IPS-18c (cell line): Measurements from ENCODE around the gene FMO2.
"Not testable (repeated sequence)": the region's sequence is repeated elsewhere in the genome, so short reads cannot be mapped to it uniquely, and the experiment has no call there.

ENCODE experiments used
- H3K4me3 ChIP-seq: 2 replicates; pipeline ENCODE4 v1.7.0; 2013; ENCODE audit warnings: low read depth, mild to moderate bottlenecking, low read length, moderate library complexity; ENCODE audit not compliant: insufficient read depth
- H3K9me3 ChIP-seq: one replicate; pipeline ENCODE4 v1.6.1; 2013; ENCODE audit warnings: mild to moderate bottlenecking, low read length, moderate library complexity; ENCODE audit not compliant: control insufficient read depth, insufficient read depth

The FMO2 gene

GRCh38 chr1:171210355-171210754 is 25.3 kb downstream of the FMO2 start:
- no peaks in the 10 kb centered on the region for H3K9me3 ChIP-seq
- no peak overlapping the region for H3K4me3 ChIP-seq

DNA sequence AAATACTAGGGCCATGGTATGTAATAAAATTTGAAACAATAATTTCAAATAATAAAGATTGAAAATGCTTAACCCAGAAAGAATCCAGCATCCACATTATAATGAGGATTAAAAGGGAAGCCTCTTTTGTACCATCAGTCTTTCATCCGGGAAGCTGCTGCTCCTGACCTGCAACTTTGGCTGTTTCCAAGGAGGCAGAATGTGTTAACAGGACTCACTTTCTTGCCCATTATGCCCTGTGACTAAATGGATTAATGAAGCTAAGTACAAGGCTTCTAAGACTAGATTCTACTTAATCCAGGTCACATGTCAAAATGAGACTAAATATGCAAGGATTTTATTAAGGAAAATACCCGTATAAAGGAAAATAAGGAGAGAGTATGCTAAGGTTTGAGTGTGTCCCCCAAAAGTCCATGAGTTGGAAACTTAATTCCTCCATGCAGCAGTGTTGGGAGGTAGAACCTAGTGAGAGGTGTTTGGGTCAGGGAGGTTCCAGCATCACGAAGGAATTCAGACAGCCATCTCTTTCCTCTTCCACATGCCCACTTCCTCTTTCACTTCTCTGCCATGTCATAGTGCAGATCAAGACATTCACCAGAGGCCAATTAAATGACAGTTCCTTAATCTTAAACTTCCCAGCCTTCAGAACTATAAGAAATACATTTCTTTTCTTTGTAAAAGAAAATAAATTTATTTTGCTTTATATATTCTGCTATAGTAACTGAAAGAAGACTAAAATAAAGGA is 27.7 kb downstream of the FMO2 start:
- no peak overlapping the region for H3K4me3 ChIP-seq
- no peaks in the 10 kb centered on the region for H3K9me3 ChIP-seq

DNA sequence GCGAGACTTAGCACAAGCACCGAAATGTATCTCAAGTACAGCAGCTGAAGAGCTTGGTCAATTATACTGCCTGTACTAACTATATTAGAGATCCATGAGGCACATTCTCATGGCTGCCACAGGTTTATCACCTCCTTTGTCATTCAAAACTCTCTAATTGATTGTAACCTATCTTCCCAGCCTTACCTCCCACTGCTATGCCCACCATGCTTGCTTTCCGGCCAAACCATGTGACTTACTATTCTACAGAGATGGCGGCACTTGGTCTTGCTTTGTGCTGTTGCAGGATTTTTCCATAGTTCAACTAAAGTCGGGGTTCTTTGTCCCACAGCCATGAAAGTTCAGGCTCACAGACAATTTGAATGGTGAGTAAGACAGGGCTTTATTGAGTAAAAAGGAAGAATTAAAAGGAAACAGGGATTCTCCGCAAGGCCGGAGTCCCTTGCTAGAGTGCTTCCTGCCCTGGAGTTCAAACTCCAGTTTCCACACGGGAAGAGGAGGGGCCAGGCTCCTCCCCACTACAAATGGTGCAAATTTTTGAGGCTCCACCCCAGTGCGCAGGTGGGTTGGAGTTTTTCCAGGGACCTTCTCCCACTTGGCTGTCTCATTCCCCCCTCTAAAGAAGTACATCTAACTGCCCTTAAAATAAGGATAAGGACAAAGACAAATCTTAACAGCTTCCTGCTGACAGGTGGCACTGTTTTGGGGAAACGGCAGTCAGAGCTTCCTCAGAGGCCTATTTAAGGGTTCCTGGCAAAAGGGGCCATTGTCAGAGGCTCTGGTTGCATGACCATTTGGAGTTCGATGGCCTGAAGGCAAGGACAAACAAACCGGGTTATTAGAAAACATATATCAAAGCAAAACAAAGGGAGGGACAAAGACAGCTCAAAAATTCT is 28.7 kb downstream of the FMO2 start:
- peaks cover 3% of the 10 kb centered on the region for H3K9me3 ChIP-seq
- no peak overlapping the region for H3K4me3 ChIP-seq

GRCh38 chr1:171217658-171218443 is 32.8 kb downstream of the FMO2 start:
- no peak overlapping the region for H3K4me3 ChIP-seq
- peaks cover 3% of the 10 kb centered on the region for H3K9me3 ChIP-seq

GRCh38 chr1:171218661-171219060 is 33.6 kb downstream of the FMO2 start:
- H3K4me3 ChIP-seq: no peak overlapping the region
- H3K9me3 ChIP-seq: peaks cover 3% of the 10 kb centered on the region

DNA sequence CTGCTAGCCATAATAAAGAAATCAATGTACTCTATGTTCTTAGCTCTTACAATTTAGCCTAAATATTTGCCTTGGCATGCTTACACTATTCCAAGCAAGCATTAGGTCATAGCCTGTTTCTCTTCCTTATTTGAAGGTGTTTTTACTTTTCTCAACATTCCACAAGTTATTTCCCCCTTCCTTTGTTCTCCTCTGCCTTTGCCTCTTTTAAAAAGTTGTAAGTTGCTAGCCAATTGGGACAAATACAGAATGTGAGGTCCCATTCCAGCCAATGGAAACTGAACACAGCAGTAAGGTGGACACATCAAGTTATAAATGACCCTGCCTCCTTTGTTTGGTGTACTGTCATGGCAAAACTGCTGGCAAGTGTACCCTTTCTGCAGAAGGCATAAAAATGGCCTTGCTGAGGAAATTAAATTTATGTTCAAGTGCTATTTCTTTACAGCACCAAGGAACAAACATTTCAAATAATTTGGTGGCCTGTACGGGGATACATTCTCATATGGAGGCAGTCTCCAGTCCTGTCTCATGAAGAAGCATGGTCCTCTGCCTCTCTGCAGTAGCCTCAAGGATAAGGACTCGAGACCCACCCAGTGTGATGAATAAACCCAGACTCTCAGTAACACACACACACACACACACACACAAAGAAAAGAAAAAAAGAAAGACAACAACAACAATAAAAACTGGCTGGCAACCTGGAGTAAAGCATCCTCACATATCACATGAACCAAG is 34.4 kb downstream of the FMO2 start:
- H3K9me3 ChIP-seq: peaks cover 3% of the 10 kb centered on the region
- no peak overlapping the region for H3K4me3 ChIP-seq

DNA sequence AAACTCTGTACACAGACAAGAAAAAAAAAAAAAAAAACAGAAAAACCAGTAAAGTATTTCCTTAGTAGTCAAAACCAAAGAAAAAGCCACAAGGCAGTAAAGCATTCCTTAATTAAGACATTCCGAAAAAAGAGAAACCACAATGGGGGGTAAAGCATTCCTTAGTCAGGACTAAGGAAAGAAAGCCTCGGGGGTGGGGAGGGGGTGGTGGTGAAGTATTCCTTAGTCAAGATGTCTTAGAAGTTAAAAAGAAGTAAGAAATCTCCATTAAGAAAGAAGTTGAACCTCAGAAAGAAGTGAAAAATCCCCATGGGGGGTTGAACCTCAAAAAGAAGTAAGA is 35.0 kb downstream of the FMO2 start:
- no peak overlapping the region; the same call in 1 of the 2 replicates for H3K4me3 ChIP-seq

GRCh38 chr1:171220581-171221054 is 35.5 kb downstream of the FMO2 start:
- no peak overlapping the region; the same call in 1 of the 2 replicates for H3K4me3 ChIP-seq
- peaks cover 3% of the 10 kb centered on the region for H3K9me3 ChIP-seq

More for the DNA sequence above, 35.0 kb downstream of the FMO2 start:
- peaks cover 3% of the 10 kb centered on the region for H3K9me3 ChIP-seq

DNA sequence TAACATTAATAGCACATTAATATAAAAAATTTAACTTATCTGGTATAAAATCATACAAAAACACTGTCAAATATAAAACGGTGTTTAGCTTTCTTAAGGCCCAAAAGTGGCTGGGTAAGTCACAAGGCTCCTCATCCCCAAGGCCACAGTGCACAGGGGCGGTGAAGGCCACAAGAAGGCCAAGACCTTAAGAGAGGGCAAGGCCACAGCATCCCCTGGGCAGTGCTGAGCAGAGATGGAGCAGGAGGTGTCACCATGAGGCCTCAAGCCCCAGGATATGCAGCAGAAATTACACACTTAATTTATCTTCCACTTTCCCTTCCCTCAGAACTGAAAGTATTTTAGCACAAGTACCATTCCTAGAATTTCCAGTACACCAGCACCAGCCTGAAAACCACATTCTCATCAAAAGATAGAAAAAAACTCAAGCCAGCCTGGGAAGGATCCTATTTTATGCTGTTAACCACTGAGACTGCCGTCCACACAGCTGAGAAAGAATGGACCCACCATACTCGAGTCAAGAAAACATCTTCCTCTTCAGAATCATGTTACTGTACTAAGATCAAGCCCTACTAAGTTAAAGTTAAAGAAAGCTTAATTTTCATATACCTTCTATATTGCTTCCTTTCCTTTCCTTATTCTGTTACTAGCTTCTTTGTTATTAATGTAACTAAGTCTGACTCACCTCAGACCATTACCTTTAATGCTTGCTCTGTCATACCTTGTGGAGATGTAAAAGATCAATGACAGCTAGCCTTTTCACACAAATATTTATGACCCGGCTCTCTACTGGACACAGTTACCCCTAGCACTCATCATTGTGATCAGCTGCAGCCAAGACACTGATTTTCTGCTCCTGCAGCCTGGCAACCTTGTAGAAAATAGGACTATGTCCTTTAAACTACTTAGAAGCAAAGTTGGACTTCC is 36.8 kb downstream of the FMO2 start:
- no peak overlapping the region for H3K4me3 ChIP-seq
- H3K9me3 ChIP-seq: peaks cover 3% of the 10 kb centered on the region

- H3K9me3 ChIP-seq: peaks cover 3% of the 10 kb centered on the region
- no peak overlapping the region for H3K4me3 ChIP-seq
Measured at GRCh38 chr1:171222936-171223335, 37.8 kb downstream of the FMO2 start.

GRCh38 chr1:171224257-171224656 is 39.2 kb downstream of the FMO2 start:
- H3K4me3 ChIP-seq, H3K9me3 ChIP-seq: not testable (repeated sequence)

DNA sequence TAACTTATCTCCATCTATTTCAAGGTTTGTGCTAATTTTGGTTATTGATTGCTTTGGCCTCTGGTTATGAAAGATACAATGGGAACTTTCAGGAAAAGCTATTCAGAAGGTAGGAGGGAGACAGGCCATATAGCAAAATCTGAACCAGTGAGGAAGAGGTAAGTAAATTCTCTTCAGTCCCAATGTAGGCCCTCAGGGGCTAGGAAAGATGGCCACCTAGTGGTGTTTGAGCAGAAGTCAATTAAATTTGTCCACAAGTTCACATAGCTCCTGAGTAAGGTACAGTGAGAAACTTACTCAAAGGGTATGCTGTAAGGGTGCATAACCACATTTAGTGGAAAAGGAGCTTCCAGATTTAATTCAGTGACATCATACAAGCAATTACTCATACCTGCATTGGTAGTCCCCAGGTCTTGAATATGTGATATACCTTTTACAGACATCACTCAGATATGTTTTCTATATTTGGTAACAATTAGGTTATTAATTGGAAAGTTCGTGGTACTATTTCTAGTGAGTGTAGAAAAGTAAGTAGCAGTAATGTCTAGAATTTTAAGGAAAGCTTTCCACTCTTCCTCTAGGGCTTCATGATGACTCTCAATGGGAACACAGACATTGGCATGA is 41.8 kb downstream of the FMO2 start:
- Histone ChIP-seq H3K4me3 (no peak overlapping the region), H3K9me3 (no peaks in the 10 kb centered on the region)

DNA sequence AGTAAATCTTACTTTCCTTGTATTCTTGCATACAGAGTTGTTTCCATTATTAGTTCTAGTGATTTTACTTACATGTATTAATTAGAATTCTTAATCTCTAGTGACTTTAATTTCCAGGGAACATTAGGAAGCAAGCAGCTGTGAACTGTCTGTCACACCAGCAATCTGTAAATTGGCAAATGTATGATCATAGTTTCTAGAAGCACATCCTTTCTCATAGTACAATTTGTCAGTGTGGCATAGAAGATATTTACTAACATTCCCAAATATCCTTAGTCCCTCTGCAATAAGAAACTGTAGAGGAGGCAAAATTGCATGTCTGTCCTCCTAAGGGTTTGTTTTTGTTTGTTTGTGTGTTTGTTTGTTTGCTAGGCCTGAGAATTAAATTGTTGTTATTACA is 46.2 kb downstream of the FMO2 start:
- Histone ChIP-seq H3K9me3 (peaks cover 2% of the 10 kb centered on the region), H3K4me3 (no peak overlapping the region)

- H3K4me3 ChIP-seq: no peak overlapping the region
- H3K9me3 ChIP-seq: peaks cover 3% of the 10 kb centered on the region
Measured at GRCh38 chr1:171233183-171233582, 48.1 kb downstream of the FMO2 start.

- H3K9me3 ChIP-seq, H3K4me3 ChIP-seq: not testable (repeated sequence)
Measured at GRCh38 chr1:171236231-171236630, 51.1 kb downstream of the FMO2 start.

DNA sequence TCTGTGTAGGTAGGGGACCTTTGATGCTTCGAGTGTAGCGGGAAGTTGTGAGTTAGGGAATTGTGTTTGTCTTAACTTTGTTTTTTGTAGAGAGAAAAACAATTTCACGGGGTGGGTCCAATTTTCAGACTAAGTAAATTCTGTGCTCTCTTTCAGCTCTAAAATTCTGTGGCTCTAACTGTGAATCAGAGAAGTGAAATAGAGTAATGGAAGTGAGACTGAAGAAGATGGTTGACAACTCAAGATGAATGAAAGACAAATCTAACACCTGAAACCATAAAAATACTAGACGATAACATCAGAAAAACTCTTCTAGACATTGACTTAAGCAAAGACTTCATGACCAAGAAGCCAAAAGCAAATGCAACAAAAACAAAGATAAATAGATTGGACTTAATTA is 58.8 kb downstream of the FMO2 start:
- Histone ChIP-seq H3K9me3 (no peaks in the 10 kb centered on the region), H3K4me3 (no peak overlapping the region)
